ENCODE data around the gene OSBPL10.

- TF ChIP-seq POLR2A (IDR thresholded peaks at IDR 0.05) (no peak), CTCF (IDR thresholded peaks at IDR 0.05) (no peak), EP300 (IDR thresholded peaks at IDR 0.05) (no peak)
Measured at GRCh38 chr3:31667582-31667981, 313.5 kb downstream of the OSBPL10 start.

All from ovary (tissue), 3 donors.